Measurements from ENCODE around the gene RPS14.

The RPS14 gene

GRCh38 chr5:150398722-150399523, 50.6 kb downstream of the RPS14 start:
- no peak for DNase-seq

- no peak for DNase-seq
These were observed 51.5 kb downstream of the RPS14 start for GRCh38 chr5:150397782-150398721.

- DNase-seq, result no peak
These were observed 52.3 kb downstream of the RPS14 start for GRCh38 chr5:150397146-150397781.

- no peak for DNase-seq
These were observed 53.3 kb downstream of the RPS14 start for GRCh38 chr5:150396267-150396666.

GRCh38 chr5:150395688-150395975, 53.9 kb downstream of the RPS14 start:
- DNase-seq, result no peak

GRCh38 chr5:150394912-150395687, 54.4 kb downstream of the RPS14 start:
- DNase-seq, result no peak

GRCh38 chr5:150394131-150394530, 55.4 kb downstream of the RPS14 start:
- DNase-seq, result no peak

GRCh38 chr5:150393096-150393645, 56.4 kb downstream of the RPS14 start:
- no peak for DNase-seq

GRCh38 chr5:150392680-150393079, 56.9 kb downstream of the RPS14 start:
- no peak for DNase-seq

Data from NCI-H1092 (cell line).